Caco-2 (cell line): ENCODE results near the gene LAD1. TPM values are rescaled to one million over a fixed set of nuclear protein-coding genes. Genes with fewer than 3 reads are reported as not detected.

Experiments
- BruUV-seq: library from RNA; stranded (reverse); fragments of 400-500 nt; replicated peaks from 2 replicates; lab custom pipeline; 2021; lab: Mats Ljungman, UMichigan
- CTCF ChIA-PET: fragments of 300-600 bp; sonication (Branson Sonifier 250); formaldehyde crosslinking; loops from one replicate; lab custom pipeline; 2022; ENCODE audit warnings: antibody characterized with exemption; lab: Charles Lee
- POLR2A ChIA-PET: fragments of 300-600 bp; sonication (Branson Sonifier 250); formaldehyde crosslinking; loops from one replicate; lab custom pipeline; 2022; ENCODE audit warnings: antibody characterized with exemption; lab: Charles Lee
- DNase-seq, 2 experiments: peaks; one replicate each; pipeline versions ENCODE4 v3.0.0 to v3.0.0-alpha.2; 2020 to 2022
- H3K27me3 ChIP-seq: replicated peaks from 2 replicates; pipeline ENCODE4 v1.6.0; 2011; ENCODE audit warnings: low read length; ENCODE audit not compliant: control insufficient read depth, insufficient read depth
- H3K36me3 ChIP-seq: 2 replicates; pipeline ENCODE4 v1.5.1; 2011; ENCODE audit warnings: low read length; ENCODE audit not compliant: control insufficient read depth, insufficient read depth
- H3K4me1 ChIP-seq: fragments of 250-450 bp; sonication (Bioruptor Pico); 2 replicates; pipeline ENCODE4 v1.5.1; 2020; ENCODE audit warnings: mild to moderate bottlenecking
- H3K4me3 ChIP-seq: 2 replicates; pipeline ENCODE4 v1.5.1; 2011; ENCODE audit warnings: low read depth, mild to moderate bottlenecking, control low read depth, low read length
- H3K9me3 ChIP-seq: fragments of 250-450 bp; sonication (Bioruptor Pico); 2 replicates; pipeline ENCODE4 v1.5.1; 2020; ENCODE audit warnings: mild to moderate bottlenecking, moderate library complexity
- H3K27ac Mint-ChIP-seq: one replicate; pipeline ENCODE4 v1.8.0; 2022; ENCODE audit warnings: mixed read lengths; ENCODE audit not compliant: unreplicated experiment
- H3K27me3 Mint-ChIP-seq: one replicate; pipeline ENCODE4 v1.8.0; 2022; ENCODE audit warnings: mixed read lengths; ENCODE audit not compliant: insufficient read depth, unreplicated experiment
- H3K36me3 Mint-ChIP-seq: one replicate; pipeline ENCODE4 v1.8.0; 2022; ENCODE audit warnings: mild to moderate bottlenecking, mixed read lengths; ENCODE audit not compliant: insufficient read depth, unreplicated experiment
- H3K4me1 Mint-ChIP-seq: one replicate; pipeline ENCODE4 v1.8.0; 2022; ENCODE audit warnings: low read depth, mixed read lengths; ENCODE audit not compliant: unreplicated experiment
- H3K4me3 Mint-ChIP-seq: one replicate; pipeline ENCODE4 v1.8.0; 2022; ENCODE audit warnings: mild to moderate bottlenecking, moderate library complexity, mixed read lengths; ENCODE audit not compliant: unreplicated experiment
- H3K9me3 Mint-ChIP-seq: one replicate; pipeline ENCODE4 v1.8.0; 2022; ENCODE audit warnings: mixed read lengths; ENCODE audit not compliant: unreplicated experiment
- CTCF ChIP-seq, 2 experiments: fragments of 200-600 bp in 1 of 2; IDR thresholded peaks; 1 replicate in 1 of 2; 2 replicates in 1 of 2; pipeline versions ENCODE4 v1.5.1 to v1.8.0; 2011 to 2022; ENCODE audit warnings: antibody characterized with exemption in 1 of 2, control low read depth in 1 of 2, inconsistent platforms in 1 of 2, low read depth in 1 of 2, low read length in 1 of 2, mild to moderate bottlenecking in 1 of 2, moderate library complexity in 1 of 2; ENCODE audit not compliant: insufficient read depth in 1 of 2, severe bottlenecking in 1 of 2, unreplicated experiment in 1 of 2
- intact Hi-C: fragments of 100-400 bp; cut with micrococcal nuclease; formaldehyde crosslinking; loops from one replicate; pipeline ENCODE4 v1.10.0; 2022; ENCODE audit not compliant: unreplicated experiment
- total RNA-seq: library from RNA; stranded (reverse); gene quantifications from 2 replicates; pipeline ENCODE4 v1.2.3, GENCODE V29; 2022

Gene LAD1
- total RNA-seq, 1 experiment from 2014 or later: 80.5 TPM

- no peaks in the 10 kb centered on the region for H3K27me3 ChIP-seq
- CTCF ChIA-PET: interaction anchor here (1.6 kb wide), 1 partner anchor 15 kb away, joined by 4 read pairs; no protein-coding TSS in a partner anchor
- no peaks in the 10 kb centered on the region for H3K4me1 ChIP-seq
Measured at GRCh38 chr1:201433609-201434008, 34.5 kb upstream of the LAD1 start.

GRCh38 chr1:201430776-201431175 lies 31.7 kb upstream of the LAD1 start:
- peaks cover 4% of the 10 kb centered on the region for H3K36me3 Mint-ChIP-seq
- ChIA-PET POLR2A (no interaction called here), CTCF (interaction anchor here (0.6 kb wide), 1 partner anchor 21 kb away, joined by 4 read pairs; no protein-coding TSS in a partner anchor)
- no peak overlapping the region for H3K4me3 Mint-ChIP-seq
- no peaks in the 10 kb centered on the region for H3K4me1 Mint-ChIP-seq
- no peaks in the 10 kb centered on the region for H3K27me3 Mint-ChIP-seq
- no peaks in the 10 kb centered on the region for H3K9me3 ChIP-seq
- no peak for DNase-seq
- intact Hi-C loops: no loop called here
- no peak for TF ChIP-seq CTCF (IDR thresholded peaks at IDR 0.05; ENCODE audit: insufficient read depth in 1 of 2, low read depth in 1 of 2, low read length in 1 of 2, severe bottlenecking in 1 of 2, unreplicated experiment in 1 of 2)
- H3K36me3 ChIP-seq: no peaks in the 10 kb centered on the region
- no peaks in the 10 kb centered on the region for H3K27me3 ChIP-seq
- H3K27ac Mint-ChIP-seq: no peak overlapping the region
- no TSS peak for BruUV-seq
- no peak overlapping the region for H3K4me3 ChIP-seq
- H3K4me1 ChIP-seq: no peaks in the 10 kb centered on the region
- H3K9me3 Mint-ChIP-seq: no peaks in the 10 kb centered on the region

More at GRCh38 chr1:201433609-201434008, 34.5 kb upstream of the LAD1 start:
- H3K27me3 Mint-ChIP-seq: no peaks in the 10 kb centered on the region
- POLR2A ChIA-PET: no interaction called here
- peaks cover 6% of the 10 kb centered on the region for H3K36me3 Mint-ChIP-seq
- intact Hi-C loops: no loop called here
- H3K4me1 Mint-ChIP-seq: no peaks in the 10 kb centered on the region
- no peaks in the 10 kb centered on the region for H3K9me3 Mint-ChIP-seq
- no TSS peak for BruUV-seq
- H3K27ac Mint-ChIP-seq: no peak overlapping the region
- no peak for TF ChIP-seq CTCF (IDR thresholded peaks at IDR 0.05; ENCODE audit: insufficient read depth in 1 of 2, low read depth in 1 of 2, low read length in 1 of 2, severe bottlenecking in 1 of 2, unreplicated experiment in 1 of 2)
- no peak overlapping the region for H3K4me3 Mint-ChIP-seq
- H3K4me3 ChIP-seq: no peak overlapping the region
- no peaks in the 10 kb centered on the region for H3K9me3 ChIP-seq
- no peak for DNase-seq
- H3K36me3 ChIP-seq: no peaks in the 10 kb centered on the region

GRCh38 chr1:201429736-201430501 lies 30.8 kb upstream of the LAD1 start:
- CTCF ChIA-PET: no interaction called here
- POLR2A ChIA-PET: no interaction called here
- no peak for TF ChIP-seq CTCF (IDR thresholded peaks at IDR 0.05; ENCODE audit: insufficient read depth in 1 of 2, low read depth in 1 of 2, low read length in 1 of 2, severe bottlenecking in 1 of 2, unreplicated experiment in 1 of 2)
- Histone ChIP-seq H3K36me3 (no peaks in the 10 kb centered on the region), H3K4me3 (no peak overlapping the region), H3K27me3 (no peaks in the 10 kb centered on the region), H3K9me3 (no peaks in the 10 kb centered on the region), H3K4me1 (no peaks in the 10 kb centered on the region)
- H3K36me3 Mint-ChIP-seq: no peaks in the 10 kb centered on the region
- H3K27me3 Mint-ChIP-seq: no peaks in the 10 kb centered on the region
- no peak for DNase-seq
- H3K4me3 Mint-ChIP-seq: no peak overlapping the region
- BruUV-seq: no TSS peak
- no peaks in the 10 kb centered on the region for H3K9me3 Mint-ChIP-seq
- H3K27ac Mint-ChIP-seq: no peak overlapping the region
- intact Hi-C loops: no loop called here
- no peaks in the 10 kb centered on the region for H3K4me1 Mint-ChIP-seq
